ENCODE results near the gene ETV6. TPM values are rescaled to one million over a fixed set of nuclear protein-coding genes. Genes with fewer than 3 reads are reported as not detected.

ETV6 gene
- 10 to 100 TPM; 17.7 to 27.1 (median 25.0) TPM for total RNA-seq

DNA sequence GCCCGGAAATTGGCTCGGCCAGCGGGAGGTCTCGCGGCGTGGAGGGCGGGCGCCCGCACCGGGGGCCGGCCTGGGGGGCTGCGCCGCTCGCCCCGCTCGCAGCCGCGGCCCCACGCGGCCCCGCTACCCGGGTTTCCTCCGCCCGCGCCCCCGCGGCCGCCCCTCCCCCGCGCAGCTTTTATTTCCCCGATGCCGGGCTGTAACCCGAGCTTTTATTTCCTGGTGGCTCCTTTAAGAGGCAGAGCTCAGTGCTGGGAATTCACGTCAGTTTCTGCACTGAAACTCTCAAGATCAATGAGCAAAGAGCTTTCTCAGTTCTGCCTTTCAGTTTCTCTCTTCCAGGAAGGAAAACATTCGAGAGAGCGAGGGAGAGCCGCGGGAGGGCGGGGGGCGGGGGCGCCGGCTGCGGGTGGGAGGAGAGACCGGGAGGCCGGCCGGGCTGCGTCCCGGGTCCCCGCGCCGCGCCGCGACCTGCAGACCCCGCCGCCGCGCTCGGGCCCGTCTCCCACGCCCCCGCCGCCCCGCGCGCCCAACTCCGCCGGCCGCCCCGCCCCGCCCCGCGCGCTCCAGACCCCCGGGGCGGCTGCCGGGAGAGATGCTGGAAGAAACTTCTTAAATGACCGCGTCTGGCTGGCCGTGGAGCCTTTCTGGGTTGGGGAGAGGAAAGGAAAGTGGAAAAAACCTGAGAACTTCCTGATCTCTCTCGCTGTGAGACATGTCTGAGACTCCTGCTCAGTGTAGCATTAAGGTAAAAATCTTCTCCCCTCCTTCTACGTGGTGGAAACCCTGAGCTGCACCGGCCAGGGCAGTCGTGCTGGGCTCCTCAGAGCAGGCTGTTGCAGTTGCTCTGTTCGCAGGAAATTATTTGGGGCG, at the start of gene ETV6:
TSS of gene ETV6 (plus strand) at position 262 of the 873 bp plus-strand sequence. CDS start at position 716, 454 bp downstream.
- WGBS, 2 donors: 0% methylated on average over 53 to 86 of the region's 86 CpGs
- H3K4me3 ChIP-seq (ENCODE audit: low read depth, poor library complexity, severe bottlenecking): peak within 1 kb of the TSS; percentile 87
- TF ChIP-seq CTCF (IDR thresholded peaks at IDR 0.05) (no peak), POLR2A (IDR thresholded peaks at IDR 0.05) (no peak)
- DNase-seq (ENCODE audit: low spot score in 2 of 2): peak; percentile 75 to 93
- intact Hi-C loops (cut with DNase I; ENCODE audit: low total_unique reads): no loop called here

DNA sequence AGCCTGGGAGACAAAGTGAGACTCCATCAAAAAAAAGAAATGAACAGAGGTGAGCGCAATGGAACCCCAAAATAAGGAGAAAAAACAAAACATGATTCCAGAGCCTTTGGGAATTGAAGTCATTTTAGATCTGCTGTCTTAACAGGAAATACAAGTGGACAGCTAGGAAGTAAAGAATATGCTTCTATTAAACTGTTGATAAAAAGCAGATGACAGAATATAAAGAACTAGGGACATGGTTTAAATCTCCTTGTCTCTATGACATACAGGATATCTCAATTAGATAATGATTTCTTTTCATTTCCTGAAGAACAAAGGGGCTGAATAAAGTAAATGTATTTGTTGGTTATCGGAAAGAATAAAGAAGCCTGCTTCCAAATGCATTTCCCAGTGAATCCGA, 49.3 kb upstream of the ETV6 start:
- intact Hi-C loops (cut with DNase I; ENCODE audit: low total_unique reads): no loop called here
- no peak for DNase-seq (ENCODE audit: low spot score in 2 of 2)
- 57 to 58% methylated on average over 3 of the region's 3 CpGs for WGBS, 2 donors
- TF ChIP-seq CTCF (IDR thresholded peaks at IDR 0.05): no peak
- TF ChIP-seq POLR2A (IDR thresholded peaks at IDR 0.05): no peak
- no peak overlapping the region for H3K4me3 ChIP-seq (ENCODE audit: low read depth, poor library complexity, severe bottlenecking)

GRCh38 chr12:11601647-11602046, 47.8 kb upstream of the ETV6 start:
- 91 to 100% methylated on average over 1 of the region's 1 CpG for WGBS, 2 donors
- no peak for DNase-seq (ENCODE audit: low spot score in 2 of 2)

DNA sequence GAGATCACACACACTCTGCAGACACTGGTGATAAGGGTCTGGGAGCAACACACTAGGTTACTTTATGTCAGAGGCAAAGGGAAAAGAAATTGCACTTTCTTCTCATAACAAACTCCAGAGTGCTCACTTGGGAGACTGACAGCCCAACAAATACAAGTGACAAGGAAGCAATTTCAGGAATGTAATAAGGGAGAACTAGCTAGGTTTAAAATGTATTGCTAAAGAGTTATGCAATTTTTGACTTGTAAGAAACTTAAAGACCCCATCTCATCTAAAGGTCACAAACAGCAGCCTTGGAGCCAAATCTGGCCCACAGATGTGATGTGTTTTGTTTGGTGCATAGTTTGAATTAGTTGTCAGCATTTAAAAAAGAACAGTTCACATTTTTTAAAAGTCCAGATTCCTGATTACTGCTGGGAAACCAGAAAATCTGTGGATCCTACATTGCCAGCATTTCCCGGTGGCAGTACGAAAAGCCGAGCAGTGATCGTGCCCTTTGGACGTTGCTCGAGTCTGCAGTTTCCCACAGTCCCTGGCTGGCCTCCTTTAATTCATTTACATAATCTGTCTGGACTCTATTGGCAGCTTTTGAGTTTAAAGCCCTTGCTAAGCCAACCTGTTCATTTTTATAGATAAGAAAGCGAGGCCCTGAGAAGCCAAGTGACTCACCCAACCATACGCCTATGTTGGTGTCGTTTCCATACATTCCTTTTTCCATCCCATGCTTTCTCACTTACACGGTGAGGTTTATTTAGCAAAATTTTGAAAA, 42.0 kb upstream of the ETV6 start:
- 40 to 41% methylated on average over 10 of the region's 10 CpGs for WGBS, 2 donors
- TF ChIP-seq CTCF (IDR thresholded peaks at IDR 0.05): no peak
- no peak for TF ChIP-seq POLR2A (IDR thresholded peaks at IDR 0.05)
- no peak overlapping the region for H3K4me3 ChIP-seq (ENCODE audit: low read depth, poor library complexity, severe bottlenecking)
- intact Hi-C loops (cut with DNase I; ENCODE audit: low total_unique reads): no loop called here
- DNase-seq (ENCODE audit: low spot score in 2 of 2): no peak

More at GRCh38 chr12:11601647-11602046, 47.8 kb upstream of the ETV6 start:
- no peak overlapping the region for H3K4me3 ChIP-seq (ENCODE audit: low read depth, poor library complexity, severe bottlenecking)
- TF ChIP-seq CTCF (IDR thresholded peaks at IDR 0.05) (no peak), POLR2A (IDR thresholded peaks at IDR 0.05) (no peak)
- intact Hi-C loops (cut with DNase I; ENCODE audit: low total_unique reads): no loop called here

- TF ChIP-seq CTCF (IDR thresholded peaks at IDR 0.05) (no peak), POLR2A (IDR thresholded peaks at IDR 0.05) (no peak)
- 85 to 87% methylated on average over 4 of the region's 4 CpGs for WGBS, 2 donors
Measured at GRCh38 chr12:11609045-11609444, 40.4 kb upstream of the ETV6 start.

More at GRCh38 chr12:11609045-11609444, 40.4 kb upstream of the ETV6 start:
- DNase-seq (ENCODE audit: low spot score in 2 of 2): no peak
- intact Hi-C loops (cut with DNase I; ENCODE audit: low total_unique reads): no loop called here
- H3K4me3 ChIP-seq (ENCODE audit: low read depth, poor library complexity, severe bottlenecking): no peak overlapping the region

All from lower leg skin (tissue), 4 donors.